Activated naive CD4-positive, alpha-beta T cell treated with anti-CD3 and anti-CD28 coated beads for 36 hours (primary cell): ENCODE results near the gene METTL16. TPM values are rescaled to one million over a fixed set of nuclear protein-coding genes. Genes with fewer than 3 reads are reported as not detected.
"Not testable (repeated sequence)": the region's sequence is repeated elsewhere in the genome, so short reads cannot be mapped to it uniquely, and the experiment has no call there.

Source experiments
- CTCF ChIA-PET: fragments of 350-600 bp; sonication (Branson Sonifier 250); formaldehyde crosslinking; loops from one replicate; lab custom pipeline; 2021; ENCODE audit warnings: antibody characterized with exemption; lab: Charles Lee
- DNase-seq: peaks from one replicate; pipeline ENCODE4 v3.0.0-alpha.2; 2020
- H3K27ac Mint-ChIP-seq: one replicate; pipeline ENCODE4 v1.8.0; 2021; ENCODE audit warnings: mild to moderate bottlenecking, mixed read lengths
- H3K27me3 Mint-ChIP-seq: one replicate; pipeline ENCODE4 v1.8.0; 2021; ENCODE audit warnings: low read depth, mixed read lengths
- H3K36me3 Mint-ChIP-seq: one replicate; pipeline ENCODE4 v1.8.0; 2021; ENCODE audit warnings: low read depth, mixed read lengths
- H3K4me1 Mint-ChIP-seq: one replicate; pipeline ENCODE4 v1.8.0; 2021; ENCODE audit warnings: low read depth, mixed read lengths
- H3K4me3 Mint-ChIP-seq: one replicate; pipeline ENCODE4 v1.8.0; 2021; ENCODE audit warnings: mild to moderate bottlenecking, moderate library complexity, mixed read lengths
- H3K9me3 Mint-ChIP-seq: one replicate; pipeline ENCODE4 v1.8.0; 2021; ENCODE audit warnings: mixed read lengths
- intact Hi-C: fragments of 100-400 bp; cut with micrococcal nuclease; formaldehyde crosslinking; loops from one replicate; pipeline ENCODE4 v1.15.1; 2023
- total RNA-seq, 2 experiments: library from RNA; stranded (reverse); gene quantifications; one replicate each; pipeline ENCODE4 v1.2.3, GENCODE V29; 2021

Gene METTL16, protein sequence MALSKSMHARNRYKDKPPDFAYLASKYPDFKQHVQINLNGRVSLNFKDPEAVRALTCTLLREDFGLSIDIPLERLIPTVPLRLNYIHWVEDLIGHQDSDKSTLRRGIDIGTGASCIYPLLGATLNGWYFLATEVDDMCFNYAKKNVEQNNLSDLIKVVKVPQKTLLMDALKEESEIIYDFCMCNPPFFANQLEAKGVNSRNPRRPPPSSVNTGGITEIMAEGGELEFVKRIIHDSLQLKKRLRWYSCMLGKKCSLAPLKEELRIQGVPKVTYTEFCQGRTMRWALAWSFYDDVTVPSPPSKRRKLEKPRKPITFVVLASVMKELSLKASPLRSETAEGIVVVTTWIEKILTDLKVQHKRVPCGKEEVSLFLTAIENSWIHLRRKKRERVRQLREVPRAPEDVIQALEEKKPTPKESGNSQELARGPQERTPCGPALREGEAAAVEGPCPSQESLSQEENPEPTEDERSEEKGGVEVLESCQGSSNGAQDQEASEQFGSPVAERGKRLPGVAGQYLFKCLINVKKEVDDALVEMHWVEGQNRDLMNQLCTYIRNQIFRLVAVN
- total RNA-seq, result 10 to 100 TPM; 44.8 to 45.5 TPM

DNA sequence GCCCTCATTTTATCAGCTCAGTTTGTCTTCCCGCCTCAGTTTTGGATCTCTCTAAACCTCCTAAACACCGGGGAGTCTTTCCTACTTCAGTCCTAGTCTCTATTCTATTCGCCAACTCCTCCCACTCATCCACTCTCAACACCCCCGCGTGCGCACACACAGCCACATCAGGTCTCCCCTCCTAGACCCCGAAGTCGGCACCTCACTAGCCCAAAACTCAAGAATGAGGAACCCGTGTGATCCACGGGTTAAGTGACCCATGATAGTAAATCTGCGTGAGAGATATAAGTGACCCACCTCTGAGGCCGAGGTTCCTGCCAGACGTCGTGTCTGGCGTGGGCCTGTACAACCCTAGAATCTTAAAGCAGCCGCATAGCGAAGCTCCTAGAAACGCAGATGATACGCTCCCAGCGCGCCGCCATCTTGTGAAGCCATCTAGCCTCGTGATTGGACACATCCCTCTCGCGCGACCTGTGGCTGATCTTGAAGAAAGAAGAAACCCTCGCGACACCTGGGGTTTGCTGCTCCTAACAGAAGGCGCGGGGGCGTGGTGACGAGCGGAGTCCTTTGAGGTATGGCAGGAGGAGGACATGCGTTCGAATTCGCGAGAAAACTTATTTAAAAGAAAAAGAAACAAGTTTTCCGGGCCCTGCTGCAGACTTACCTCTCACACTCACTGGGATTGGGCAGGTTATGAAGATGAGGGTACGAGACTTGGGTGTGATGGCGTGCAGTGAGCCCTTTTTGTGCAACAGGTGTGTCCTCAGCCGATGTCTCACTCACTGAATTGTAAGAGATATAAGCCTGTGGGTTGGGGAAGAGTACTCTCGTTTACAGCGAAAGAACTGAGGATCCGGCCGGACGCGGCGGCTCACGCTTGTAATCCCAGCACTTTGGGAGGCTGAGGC is at the start of gene METTL16:
Gene METTL16 (minus strand): TSS at position 427 of the 908 bp plus-strand sequence. CDS start 9,557 bp downstream, outside the sequence.
- no peaks in the 10 kb centered on the region for H3K27me3 Mint-ChIP-seq
- H3K4me1 Mint-ChIP-seq, result peaks cover 18% of the 10 kb centered on the region
- H3K9me3 Mint-ChIP-seq, result no peaks in the 10 kb centered on the region
- CTCF ChIA-PET, result interaction anchor here (1.6 to 2.0 kb wide), 2 partner anchors 96 to 129 kb away, joined by 5 to 6 read pairs; no protein-coding TSS in a partner anchor
- peaks cover 7% of the 10 kb centered on the region for H3K36me3 Mint-ChIP-seq
- no peak within 1 kb of the TSS for H3K4me3 Mint-ChIP-seq
- DNase-seq, result peak; percentile 100
- H3K27ac Mint-ChIP-seq, result peak within 1 kb of the TSS; percentile 47
- intact Hi-C loops, result loop anchor here (1.0 to 2.0 kb wide), 5 partner anchors 51 to 200 kb away; partner anchors contain the start of genes CLUH and MNT

DNA sequence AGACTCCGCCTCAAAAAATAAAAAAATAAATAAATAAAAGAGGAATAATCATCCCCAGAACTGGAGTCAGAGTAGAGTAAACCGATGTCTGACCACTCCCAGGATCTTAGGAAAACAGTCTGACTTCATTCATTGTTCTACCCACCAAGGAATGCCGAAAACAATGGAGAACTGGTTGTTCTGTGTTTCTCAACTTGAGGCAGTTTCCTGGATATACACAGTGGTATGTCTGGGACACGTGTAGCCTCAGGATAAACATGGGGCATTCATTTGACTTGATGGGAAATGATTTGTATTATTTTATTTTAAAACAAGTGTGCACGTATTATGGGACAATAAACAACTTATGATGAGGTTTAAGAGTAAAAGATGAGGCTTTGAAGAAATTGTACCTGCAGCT is 49.0 kb upstream of the METTL16 start:
- H3K9me3 Mint-ChIP-seq, result peaks cover 6% of the 10 kb centered on the region
- CTCF ChIA-PET, result no interaction called here
- H3K27ac Mint-ChIP-seq, result no peak overlapping the region
- no peak overlapping the region for H3K4me3 Mint-ChIP-seq
- DNase-seq, result no peak
- intact Hi-C loops, result no loop called here
- no peaks in the 10 kb centered on the region for H3K27me3 Mint-ChIP-seq
- peaks cover 9% of the 10 kb centered on the region for H3K4me1 Mint-ChIP-seq
- no peaks in the 10 kb centered on the region for H3K36me3 Mint-ChIP-seq

DNA sequence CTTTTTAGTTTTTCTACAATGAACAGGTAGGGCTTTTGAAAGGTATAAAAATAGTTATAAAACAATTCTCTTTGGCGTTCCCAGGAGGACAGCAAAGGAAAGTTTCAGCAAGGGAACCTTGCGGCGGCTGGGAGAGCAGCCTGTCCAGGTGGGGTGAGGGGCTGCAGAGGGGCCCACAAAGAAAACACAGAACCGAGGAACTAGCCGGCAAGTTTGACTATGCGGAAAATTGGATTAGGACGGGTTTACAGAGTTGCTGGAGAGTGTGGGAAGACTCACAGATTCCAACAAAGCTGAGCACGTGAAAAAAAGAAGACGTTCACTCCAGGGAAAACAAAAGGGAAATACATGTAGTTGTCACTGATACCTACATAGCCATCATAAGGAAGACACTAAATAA is 40.2 kb upstream of the METTL16 start:
- CTCF ChIA-PET, result no interaction called here
- intact Hi-C loops, result no loop called here
- DNase-seq, result no peak
- H3K36me3 Mint-ChIP-seq, result no peaks in the 10 kb centered on the region
- H3K27ac Mint-ChIP-seq, result no peak overlapping the region
- H3K27me3 Mint-ChIP-seq, result no peaks in the 10 kb centered on the region
- H3K4me3 Mint-ChIP-seq, result no peak overlapping the region
- H3K9me3 Mint-ChIP-seq, result peaks cover 2% of the 10 kb centered on the region
- H3K4me1 Mint-ChIP-seq, result no peaks in the 10 kb centered on the region

DNA sequence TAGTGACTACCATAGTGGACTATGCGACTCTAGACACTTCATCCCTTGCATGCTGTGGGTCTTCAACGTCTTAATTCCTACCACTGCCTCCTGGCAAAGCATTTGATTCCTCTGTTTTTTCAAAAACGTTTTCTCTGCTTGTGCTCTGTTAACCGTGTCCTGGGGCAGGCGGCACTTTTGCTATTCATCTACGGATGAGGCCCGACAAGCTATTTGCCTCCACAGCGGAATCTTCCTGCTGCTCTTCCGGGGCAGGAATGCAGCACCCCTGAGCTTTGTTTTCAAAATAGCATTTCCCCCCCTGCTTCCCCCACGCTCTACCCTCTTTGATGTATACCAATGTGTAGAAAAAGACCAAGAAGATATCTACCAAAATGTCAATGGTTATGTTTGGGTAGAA is 39.8 kb upstream of the METTL16 start:
- intact Hi-C loops, result no loop called here
- Mint-ChIP-seq H3K27ac (no peak overlapping the region), H3K36me3 (no peaks in the 10 kb centered on the region), H3K9me3 (peaks cover 2% of the 10 kb centered on the region), H3K27me3 (no peaks in the 10 kb centered on the region), H3K4me1 (no peaks in the 10 kb centered on the region), H3K4me3 (no peak overlapping the region)
- DNase-seq, result no peak
- CTCF ChIA-PET, result interaction anchor here (0.6 kb wide), 1 partner anchor 41 kb away, joined by 3 read pairs; no protein-coding TSS in a partner anchor

DNA sequence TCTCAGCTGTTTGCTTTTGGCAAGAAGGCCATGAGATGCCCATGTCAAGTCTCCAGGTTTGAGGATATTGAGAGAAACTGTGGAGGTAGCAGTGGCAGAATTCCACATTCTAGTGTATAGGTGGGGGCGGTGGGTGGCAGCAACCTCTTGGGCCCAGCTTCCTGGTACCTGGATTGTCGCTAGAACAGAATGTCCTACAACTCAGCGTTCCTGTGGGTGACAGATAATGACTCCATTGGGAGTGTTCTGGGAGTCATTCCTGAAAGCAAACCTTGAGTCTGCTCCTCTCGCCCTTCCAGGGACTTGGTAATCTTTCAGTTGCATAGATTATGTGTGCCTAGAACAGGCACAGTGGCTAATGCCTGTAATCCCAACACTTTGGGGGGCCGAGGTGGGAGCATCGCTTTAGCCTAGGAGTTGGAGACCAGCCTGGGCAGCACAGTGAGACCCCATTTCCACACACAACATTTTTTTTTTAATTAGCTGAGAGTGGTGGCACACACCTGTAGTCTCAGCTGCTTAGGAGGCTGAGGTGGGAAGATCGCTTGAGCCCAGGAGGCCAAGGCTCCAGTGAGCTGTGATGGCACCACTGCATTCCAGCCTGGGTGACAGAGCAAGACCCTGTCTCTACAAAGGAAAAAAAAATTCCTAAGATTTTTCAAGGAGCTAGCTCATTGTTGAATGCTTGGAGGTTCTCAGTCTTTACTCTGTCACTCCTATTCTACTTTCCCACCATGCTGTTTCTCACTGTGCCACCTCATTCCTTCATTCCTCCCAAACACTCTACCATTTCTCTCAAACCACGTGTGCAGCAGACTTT is 37.9 kb upstream of the METTL16 start:
- Mint-ChIP-seq H3K9me3 (no peaks in the 10 kb centered on the region), H3K27me3 (no peaks in the 10 kb centered on the region), H3K4me1 (no peaks in the 10 kb centered on the region), H3K27ac (no peak overlapping the region), H3K36me3 (no peaks in the 10 kb centered on the region), H3K4me3 (no peak overlapping the region)
- DNase-seq, result no peak
- intact Hi-C loops, result no loop called here
- CTCF ChIA-PET, result no interaction called here

DNA sequence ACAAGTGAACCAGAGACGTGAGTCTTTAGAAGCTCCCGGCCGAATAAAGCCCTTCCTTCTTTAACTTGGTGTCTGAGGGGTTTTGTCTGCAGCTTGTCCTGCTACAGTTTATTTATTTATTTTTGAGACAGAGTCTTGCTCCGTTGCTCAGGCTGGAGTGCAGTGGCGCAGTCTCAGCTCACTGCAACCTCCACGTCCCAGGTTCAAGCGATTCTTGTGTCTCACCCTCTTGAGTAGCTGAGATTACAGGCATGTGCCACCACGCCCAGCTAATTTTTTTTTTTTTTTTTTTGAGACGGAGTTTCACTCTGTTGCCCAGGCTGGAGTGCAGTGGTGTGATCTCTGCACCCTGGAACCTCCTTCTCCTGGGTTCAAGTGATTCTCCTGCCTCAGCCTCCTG is 36.3 kb upstream of the METTL16 start:
- CTCF ChIA-PET, result interaction anchor here (0.7 kb wide), 1 partner anchor 614 kb away, joined by 3 read pairs; no protein-coding TSS in a partner anchor
- intact Hi-C loops, DNase-seq, H3K36me3 Mint-ChIP-seq, H3K4me3 Mint-ChIP-seq, H3K27ac Mint-ChIP-seq, H3K9me3 Mint-ChIP-seq, H3K27me3 Mint-ChIP-seq, H3K4me1 Mint-ChIP-seq: not testable (repeated sequence)

DNA sequence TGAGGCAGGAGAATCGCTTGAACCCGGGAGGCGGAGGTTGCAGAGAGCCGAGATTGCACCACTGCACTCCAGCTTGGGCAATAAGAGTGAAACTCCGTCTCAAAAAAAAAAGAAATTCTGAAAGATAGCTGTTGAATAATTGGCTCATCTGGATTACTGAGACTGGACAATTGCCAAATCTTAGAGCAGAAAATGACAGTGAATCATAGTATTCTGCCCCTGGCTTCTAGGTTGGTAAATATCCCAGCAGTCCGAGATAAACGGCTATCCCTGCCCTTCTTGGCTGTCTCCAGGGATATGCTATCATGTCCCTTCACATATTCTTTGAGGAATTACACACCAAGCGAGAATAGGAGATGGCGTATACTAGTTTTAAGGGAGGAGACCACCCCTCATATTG is 35.5 kb upstream of the METTL16 start:
- Mint-ChIP-seq H3K27ac (no peak overlapping the region), H3K36me3 (no peaks in the 10 kb centered on the region)
- CTCF ChIA-PET, result no interaction called here

DNA sequence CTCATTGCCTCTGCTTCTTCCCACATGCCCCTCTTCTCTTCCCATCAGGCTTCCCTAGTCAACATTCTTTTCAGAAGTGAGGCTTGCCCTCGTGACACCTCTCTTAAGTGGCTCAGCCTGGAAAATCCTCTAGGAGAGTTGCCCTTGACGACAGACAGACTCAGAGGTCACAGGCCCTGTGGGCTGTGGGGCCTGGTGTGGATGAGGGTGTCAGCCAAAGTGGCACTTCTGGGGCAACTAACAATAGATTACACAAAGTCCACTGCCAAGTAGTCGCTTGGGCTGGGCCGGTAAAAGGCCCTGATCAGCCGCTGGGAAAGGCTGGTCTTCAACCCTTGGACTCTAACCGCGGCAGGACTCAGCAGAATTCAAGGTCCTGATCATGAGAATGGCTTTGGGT is 33.7 kb upstream of the METTL16 start:
- Mint-ChIP-seq H3K27ac (no peak overlapping the region), H3K9me3 (no peaks in the 10 kb centered on the region), H3K27me3 (no peaks in the 10 kb centered on the region), H3K36me3 (no peaks in the 10 kb centered on the region), H3K4me1 (no peaks in the 10 kb centered on the region), H3K4me3 (no peak overlapping the region)
- intact Hi-C loops, result no loop called here
- no peak for DNase-seq
- CTCF ChIA-PET, result no interaction called here

More for the DNA sequence above, 35.5 kb upstream of the METTL16 start:
- no peaks in the 10 kb centered on the region for H3K9me3 Mint-ChIP-seq
- intact Hi-C loops, result no loop called here
- H3K4me3 Mint-ChIP-seq, result no peak overlapping the region
- no peak for DNase-seq
- no peaks in the 10 kb centered on the region for H3K27me3 Mint-ChIP-seq
- no peaks in the 10 kb centered on the region for H3K4me1 Mint-ChIP-seq

DNA sequence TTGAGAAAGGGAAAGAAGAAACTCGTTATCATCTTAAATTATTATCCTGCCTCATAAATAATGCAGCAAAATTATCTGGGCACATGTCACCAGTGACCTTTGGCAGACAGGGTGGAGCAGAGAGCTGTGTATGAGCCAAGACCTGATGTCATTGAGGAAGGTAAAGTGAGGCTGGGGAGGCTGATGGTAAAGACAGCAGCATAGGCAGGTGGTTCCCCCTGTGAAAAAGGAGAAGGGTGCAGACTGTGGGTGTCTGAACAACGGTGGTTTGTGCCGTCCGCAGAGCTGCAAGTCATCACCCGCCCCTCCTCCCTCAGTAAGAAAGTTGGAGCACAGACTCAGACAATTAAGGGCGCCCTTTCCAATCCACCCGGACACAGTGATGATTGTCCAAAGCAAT is 30.8 kb upstream of the METTL16 start:
- H3K36me3 Mint-ChIP-seq, result no peaks in the 10 kb centered on the region
- CTCF ChIA-PET, result no interaction called here
- H3K9me3 Mint-ChIP-seq, result no peaks in the 10 kb centered on the region
- H3K4me3 Mint-ChIP-seq, result no peak overlapping the region
- H3K4me1 Mint-ChIP-seq, result peaks cover 2% of the 10 kb centered on the region
- intact Hi-C loops, result no loop called here
- DNase-seq, result no peak
- H3K27me3 Mint-ChIP-seq, result no peaks in the 10 kb centered on the region
- no peak overlapping the region for H3K27ac Mint-ChIP-seq

DNA sequence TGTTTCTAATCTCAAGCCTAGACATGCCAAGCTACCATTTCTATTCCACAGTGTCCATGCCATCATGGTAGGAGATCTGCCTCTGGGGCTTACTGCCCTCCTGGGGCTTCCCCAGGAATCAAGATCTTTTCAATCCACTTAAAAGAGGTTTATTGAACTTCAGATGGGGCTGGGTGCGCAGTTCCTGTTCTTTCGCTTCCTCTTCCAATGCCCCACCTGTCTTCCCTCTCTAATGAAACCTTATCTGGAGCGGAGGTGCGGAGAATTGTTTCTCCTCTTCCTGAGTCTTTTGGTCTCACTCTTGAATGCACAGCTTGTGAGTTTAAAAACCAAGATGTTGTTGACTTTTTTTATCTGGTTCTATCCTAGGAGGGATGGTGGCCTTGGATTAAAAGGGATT is 30.4 kb upstream of the METTL16 start:
- no peak overlapping the region for H3K4me3 Mint-ChIP-seq
- no peaks in the 10 kb centered on the region for H3K27me3 Mint-ChIP-seq
- H3K4me1 Mint-ChIP-seq, result peaks cover 2% of the 10 kb centered on the region
- CTCF ChIA-PET, result no interaction called here
- intact Hi-C loops, result no loop called here
- no peaks in the 10 kb centered on the region for H3K9me3 Mint-ChIP-seq
- H3K36me3 Mint-ChIP-seq, result no peaks in the 10 kb centered on the region
- H3K27ac Mint-ChIP-seq, result no peak overlapping the region
- no peak for DNase-seq

DNA sequence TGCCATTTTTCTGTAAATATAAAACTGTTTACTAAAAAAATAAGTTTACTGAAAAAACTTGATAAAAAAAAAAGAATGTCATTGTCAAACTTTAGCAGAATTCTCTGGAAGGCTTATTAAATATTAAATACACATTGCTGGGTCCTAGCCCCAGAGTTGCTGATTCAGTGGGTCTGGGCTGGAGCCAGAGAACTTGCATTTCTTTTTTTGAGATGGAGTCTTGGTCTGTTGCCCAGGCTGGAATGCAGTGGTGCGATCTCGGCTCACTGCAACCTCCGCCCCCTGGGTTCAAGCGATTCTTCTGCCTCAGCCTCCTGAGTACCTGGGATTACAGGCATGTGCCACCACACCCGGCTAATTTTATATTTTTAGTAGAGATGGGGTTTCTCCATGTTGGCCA is 25.9 kb upstream of the METTL16 start:
- intact Hi-C loops, H3K27me3 Mint-ChIP-seq, H3K27ac Mint-ChIP-seq, H3K36me3 Mint-ChIP-seq, H3K4me3 Mint-ChIP-seq, CTCF ChIA-PET, H3K4me1 Mint-ChIP-seq, DNase-seq, H3K9me3 Mint-ChIP-seq: not testable (repeated sequence)
